ENCODE results near the gene CYP46A1.

Gene CYP46A1

GRCh38 chr14:99674776-99675381, 9.2 kb upstream of the CYP46A1 start:
- DNase-seq: no peak

GRCh38 chr14:99675382-99675835, 8.7 kb upstream of the CYP46A1 start:
- DNase-seq: no peak

- no peak for DNase-seq
These were observed 8.1 kb upstream of the CYP46A1 start for GRCh38 chr14:99675951-99676350.

GRCh38 chr14:99676657-99677056, 7.4 kb upstream of the CYP46A1 start:
- no peak for DNase-seq

- DNase-seq: no peak
These were observed 6.6 kb upstream of the CYP46A1 start for GRCh38 chr14:99677231-99678140.

- no peak for DNase-seq
These were observed 5.9 kb upstream of the CYP46A1 start for GRCh38 chr14:99678198-99678597.

GRCh38 chr14:99679111-99679510, 5.0 kb upstream of the CYP46A1 start:
- DNase-seq: no peak

- no peak for DNase-seq
These were observed 4.6 kb upstream of the CYP46A1 start for GRCh38 chr14:99679543-99679942.

GRCh38 chr14:99679996-99680395, 4.1 kb upstream of the CYP46A1 start:
- no peak for DNase-seq

GRCh38 chr14:99681101-99681831, 2.8 kb upstream of the CYP46A1 start:
- no peak for DNase-seq

GRCh38 chr14:99681832-99682148, 2.3 kb upstream of the CYP46A1 start:
- no peak for DNase-seq

- DNase-seq: peak; percentile 31
These were observed 1.1 kb upstream of the CYP46A1 start for GRCh38 chr14:99682809-99683618.

- no peak for DNase-seq
These were observed 374 bp downstream of the CYP46A1 start for GRCh38 chr14:99684410-99684934.

GRCh38 chr14:99685151-99685591, 1.1 kb downstream of the CYP46A1 start:
- DNase-seq: no peak

GRCh38 chr14:99685596-99685995, 1.5 kb downstream of the CYP46A1 start:
- DNase-seq: no peak

- no peak for DNase-seq
These were observed 2.6 kb downstream of the CYP46A1 start for GRCh38 chr14:99686557-99687283.

- no peak for DNase-seq
These were observed 3.4 kb downstream of the CYP46A1 start for GRCh38 chr14:99687284-99688209.

GRCh38 chr14:99688210-99688581, 4.1 kb downstream of the CYP46A1 start:
- DNase-seq: no peak

- DNase-seq: no peak
These were observed 4.5 kb downstream of the CYP46A1 start for GRCh38 chr14:99688629-99689028.
